HepG2 (cell line): Measurements from ENCODE around the gene CNR1. TPM values are rescaled to one million over a fixed set of nuclear protein-coding genes. Genes with fewer than 3 reads are reported as not detected.

Experiments used
- ATAC-seq: fragments of 200-7000 bp; cut with Tn5 transposase; 3 replicates; pipeline ENCODE4 v1.9.1; 2020; ENCODE audit warnings: mild to moderate bottlenecking, moderate library complexity
- BruUV-seq: library from RNA; stranded (reverse); fragments of 400-500 nt; replicated peaks from 2 replicates; lab custom pipeline; 2021; lab: Mats Ljungman, UMichigan
- CTCF ChIA-PET: fragments of 300-600 bp; formaldehyde crosslinking; extraction: SDS; loops from one replicate; lab custom pipeline; 2021; ENCODE audit warnings: low total read pairs, inconsistent platforms, low intra/inter-chr PET ratio; lab: Yijun Ruan, JAX
- POLR2A ChIA-PET: fragments of 350-600 bp; sonication (Branson Sonifier 250); formaldehyde crosslinking; loops from one replicate; lab custom pipeline; 2020; ENCODE audit warnings: antibody characterized with exemption, inconsistent platforms; lab: Yijun Ruan, JAX
- DNase-seq: peaks from one replicate; pipeline ENCODE4 v3.0.0-alpha.2; 2015; ENCODE audit warnings: low spot score
- FAIRE-seq: peaks from 3 replicates; lab custom pipeline; 2011; peaks lifted over from hg19 to GRCh38; lab: Jason Lieb, UNC
- H2AFZ ChIP-seq: one replicate; pipeline ENCODE4 v1.6.1; 2011; ENCODE audit warnings: low read length, inconsistent platforms
- H3K27ac ChIP-seq: fragments of 300-600 bp; 3 replicates; pipeline ENCODE4 v1.8.0; 2011; ENCODE audit warnings: mixed run types, mild to moderate bottlenecking, mixed read lengths, low read length, inconsistent platforms; ENCODE audit not compliant: insufficient read depth; ENCODE audit errors: extremely low read length
- H3K27me3 ChIP-seq, 2 experiments: fragments of 200-600 bp in 1 of 2; 2 replicates in 1 of 2; 3 replicates in 1 of 2; pipeline versions ENCODE4 v1.6.0 to v1.8.0; 2011; ENCODE audit warnings: low read length in 2 of 2, mild to moderate bottlenecking in 2 of 2, moderate library complexity in 2 of 2, inconsistent platforms in 1 of 2; ENCODE audit not compliant: insufficient read depth in 2 of 2, control insufficient read depth in 1 of 2
- H3K36me3 ChIP-seq, 2 experiments: fragments of 200-600 bp in 1 of 2; replicated peaks in 1 of 2; 2 replicates in 1 of 2; 3 replicates in 1 of 2; pipeline versions ENCODE4 v1.5.1 to v1.8.0; 2011; ENCODE audit warnings: low read length in 2 of 2, inconsistent platforms in 1 of 2; ENCODE audit not compliant: insufficient read depth in 2 of 2, control insufficient read depth in 1 of 2
- H3K4me1 ChIP-seq: 2 replicates; pipeline ENCODE4 v1.5.1; 2012; ENCODE audit warnings: low read length, inconsistent platforms; ENCODE audit not compliant: insufficient read depth
- H3K4me2 ChIP-seq: 2 replicates; pipeline ENCODE4 v1.6.0; 2011; ENCODE audit warnings: low read depth, low read length, inconsistent platforms
- H3K4me3 ChIP-seq, 3 experiments: fragments of 200-600 bp in 1 of 3; sonication (generic), shearing (Covaris generic) in 1 of 3; replicated peaks in 1 of 3; 2 replicates each; pipeline ENCODE4 v1.5.1; 2011 to 2016; ENCODE audit warnings: low read length in 3 of 3, inconsistent platforms in 2 of 3, low read depth in 2 of 3, mild to moderate bottlenecking in 2 of 3, control low read depth in 1 of 3, mixed read lengths in 1 of 3; ENCODE audit not compliant: insufficient read depth in 1 of 3
- H3K79me2 ChIP-seq: one replicate; pipeline ENCODE4 v1.6.1; 2011; ENCODE audit warnings: low read length, inconsistent platforms; ENCODE audit not compliant: insufficient read depth
- H3K9ac ChIP-seq: 2 replicates; pipeline ENCODE4 v1.6.0; 2011; ENCODE audit warnings: mild to moderate bottlenecking, low read depth, low read length, inconsistent platforms; ENCODE audit not compliant: insufficient read depth
- H3K9me3 ChIP-seq: 2 replicates; pipeline ENCODE4 v1.5.1; 2012; ENCODE audit warnings: mild to moderate bottlenecking, low read length
- H4K20me1 ChIP-seq: 2 replicates; pipeline ENCODE4 v1.6.0; 2011; ENCODE audit warnings: inconsistent platforms, mild to moderate bottlenecking, low read length, moderate library complexity; ENCODE audit not compliant: insufficient read depth
- DMAP1 ChIP-seq: IDR thresholded peaks from 2 replicates; pipeline ENCODE4 v1.6.1; 2016
- EP300 ChIP-seq, 3 experiments: sonication (generic) in 1 of 3; formaldehyde crosslinking in 1 of 3; IDR thresholded peaks; 2 replicates each; pipeline versions ENCODE4 v1.5.1 to v1.6.1; 2011 to 2020; ENCODE audit warnings: low read depth in 2 of 3, low read length in 2 of 3, borderline replicate concordance in 1 of 3, improper control_type of control experiment in 1 of 3, mild to moderate bottlenecking in 1 of 3, missing genetic modification reagents in 1 of 3, moderate library complexity in 1 of 3
- FLYWCH1 ChIP-seq: sonication (generic); formaldehyde crosslinking; IDR thresholded peaks from 2 replicates; pipeline ENCODE4 v1.8.1; 2023; ENCODE audit warnings: mild to moderate bottlenecking, missing genetic modification reagents
- FOXA3 ChIP-seq: IDR thresholded peaks from 2 replicates; pipeline ENCODE4 v1.6.1; 2016; ENCODE audit warnings: missing genetic modification reagents, missing compliant biosample characterization
- IKZF4 ChIP-seq: sonication (generic); formaldehyde crosslinking; IDR thresholded peaks from 2 replicates; pipeline ENCODE4 v1.5.1; 2020; ENCODE audit warnings: borderline replicate concordance, mild to moderate bottlenecking, low read depth, missing genetic modification reagents; ENCODE audit errors: not compliant biosample characterization
- MBD4 ChIP-seq: IDR thresholded peaks from 2 replicates; pipeline ENCODE4 v1.6.1; 2012; ENCODE audit warnings: low read length, inconsistent platforms, borderline replicate concordance
- MZF1 ChIP-seq: sonication (generic); formaldehyde crosslinking; IDR thresholded peaks from 2 replicates; pipeline ENCODE4 v1.8.1; 2023; ENCODE audit warnings: mild to moderate bottlenecking, missing genetic modification reagents, borderline replicate concordance
- NFIC ChIP-seq: IDR thresholded peaks from 2 replicates; pipeline ENCODE4 v1.6.1; 2012; ENCODE audit warnings: mild to moderate bottlenecking, low read length, inconsistent platforms
- NPAS2 ChIP-seq: sonication (generic); formaldehyde crosslinking; IDR thresholded peaks from 2 replicates; pipeline ENCODE4 v1.8.0; 2022; ENCODE audit warnings: mild to moderate bottlenecking, missing genetic modification reagents, borderline replicate concordance
- NR3C1 ChIP-seq: sonication (generic); formaldehyde crosslinking; IDR thresholded peaks from 2 replicates; pipeline ENCODE4 v1.4.0; 2020; ENCODE audit warnings: missing genetic modification reagents
- SAFB2 ChIP-seq: sonication (generic); formaldehyde crosslinking; IDR thresholded peaks from 2 replicates; pipeline ENCODE4 v1.5.1; 2020; ENCODE audit warnings: missing genetic modification reagents, low read depth, mild to moderate bottlenecking, borderline replicate concordance
- ZNF451 ChIP-seq: sonication (generic); formaldehyde crosslinking; IDR thresholded peaks from 2 replicates; pipeline ENCODE4 v1.5.0; 2020; ENCODE audit warnings: mild to moderate bottlenecking, missing genetic modification reagents
- ZNF468 ChIP-seq: sonication (generic); formaldehyde crosslinking; IDR thresholded peaks from 2 replicates; pipeline ENCODE4 v1.8.0; 2022; ENCODE audit warnings: mild to moderate bottlenecking, moderate library complexity, missing genetic modification reagents
- ZNF530 ChIP-seq: sonication (generic); formaldehyde crosslinking; IDR thresholded peaks from 2 replicates; pipeline ENCODE4 v1.5.0; 2020; ENCODE audit warnings: low read depth, mild to moderate bottlenecking, missing genetic modification reagents
- ZNF572 ChIP-seq: sonication (generic); formaldehyde crosslinking; IDR thresholded peaks from 2 replicates; pipeline ENCODE4 v1.5.1; 2020; ENCODE audit warnings: mild to moderate bottlenecking, missing genetic modification reagents
- ZNF749 ChIP-seq: sonication (generic); formaldehyde crosslinking; IDR thresholded peaks from 2 replicates; pipeline ENCODE4 v1.8.0; 2022; ENCODE audit warnings: mild to moderate bottlenecking, missing genetic modification reagents, moderate library complexity, borderline replicate concordance
- WGBS: methylation state at CpG from one replicate; pipeline ENCODE4 v1.1.6; 2017; ENCODE audit warnings: low lambda C conversion rate; 5-methylcytosine and 5-hydroxymethylcytosine counted together
- in situ Hi-C: cut with HindIII; loops from 2 replicates; pipeline ENCODE4 v1.10.0; 2017; ENCODE audit warnings: low pct_unique_long_range_greater_than_20kb; ENCODE audit not compliant: extremely low pct_ligation_motif_present
- intact Hi-C: fragments of 100-400 bp; cut with micrococcal nuclease; formaldehyde crosslinking; loops from one replicate; pipeline ENCODE4 v1.10.0; 2022; ENCODE audit not compliant: unreplicated experiment
- polyA plus RNA-seq, 8 experiments: library from polyadenylated mRNA; depleted of rRNA in 3 of 8; stranded (reverse) in 7 of 8; unstranded in 1 of 8; fragments of >200 nt; fragmentation: Illumina TruSeq in 4 of 8; extraction: Trizol in 4 of 8; gene quantifications; 2 replicates each; pipeline versions ENCODE4 v1.2.1 to v1.2.3, GENCODE V29; 2011 to 2016; ENCODE audit warnings: low read depth in 4 of 8, missing spikeins in 1 of 8, mixed read lengths in 1 of 8; ENCODE audit not compliant: insufficient read depth in 1 of 8
- total RNA-seq, 5 experiments: library from RNA; depleted of rRNA; stranded (reverse); fragments of >200 nt; fragmentation: Illumina TruSeq; extraction: Trizol; gene quantifications; 2 replicates each; pipeline ENCODE4 v1.2.3, GENCODE V29; 2016; ENCODE audit warnings: low read depth in 1 of 5
- TF ChIP-seq, protein P1 (sequence below): sonication (generic); formaldehyde crosslinking; IDR thresholded peaks from 2 replicates; pipeline ENCODE4 v1.9.0; 2021; ENCODE audit warnings: missing genetic modification reagents, borderline replicate concordance

Gene CNR1
- total and polyA plus RNA-seq, 2 of the 13 experiments (the other 11 are each of a cell fraction or from before 2014, with no cell fraction given): not detected

DNA sequence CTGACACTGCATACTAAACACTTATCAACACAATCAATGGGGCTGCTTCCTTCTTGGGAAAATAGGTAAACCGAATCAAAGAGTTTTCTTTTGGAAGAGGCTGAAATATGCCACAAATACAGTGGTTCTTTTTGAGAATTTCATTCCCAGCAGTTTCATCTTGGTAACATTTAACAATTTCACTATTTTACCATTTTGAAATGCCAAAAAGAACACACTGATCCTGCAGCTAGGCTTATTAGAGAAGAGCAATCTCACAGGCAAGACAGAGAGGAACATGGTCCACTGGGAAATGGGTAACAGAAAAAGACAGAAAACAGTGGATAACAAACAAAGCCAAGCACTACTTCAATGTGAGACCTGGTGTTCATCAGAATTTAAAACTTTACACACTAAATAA, 2.5 kb downstream of the CNR1 start:
- peaks cover 4% of the 10 kb centered on the region; the same call in 1 of the 2 replicates for H3K4me1 ChIP-seq
- in situ Hi-C loops: no loop called here
- ATAC-seq (no peak), FAIRE-seq (no peak), DNase-seq (no peak)
- H2AFZ ChIP-seq: no peak overlapping the region
- no peaks in the 10 kb centered on the region for H3K36me3 ChIP-seq
- no peak overlapping the region for H3K4me2 ChIP-seq
- no peaks in the 10 kb centered on the region for H3K79me2 ChIP-seq
- peaks cover 5 to 45% of the 10 kb centered on the region in 2 experiments; a peak in 4 of 5 replicates for H3K27me3 ChIP-seq
- ChIA-PET POLR2A (no interaction called here), CTCF (no interaction called here)
- H3K4me3 ChIP-seq: no peak overlapping the region
- H4K20me1 ChIP-seq: no peaks in the 10 kb centered on the region
- no peak overlapping the region for H3K9ac ChIP-seq
- BruUV-seq: no TSS peak
- H3K27ac ChIP-seq: no peak overlapping the region
- TF ChIP-seq IKZF4 (CRISPR knock-in tag) (no peak), SAFB2 (no peak), ZNF468 (CRISPR knock-in tag) (no peak), NPAS2 (CRISPR knock-in tag) (no peak), EP300 (IDR thresholded peaks at IDR 0.05; ENCODE audit: low read depth in 2 of 2, low read length in 2 of 2) (no peak), EP300 (CRISPR knock-in tag; IDR thresholded peaks at IDR 0.05; ENCODE audit: borderline replicate concordance) (no peak)
- TF ChIP-seq, protein P1, sequence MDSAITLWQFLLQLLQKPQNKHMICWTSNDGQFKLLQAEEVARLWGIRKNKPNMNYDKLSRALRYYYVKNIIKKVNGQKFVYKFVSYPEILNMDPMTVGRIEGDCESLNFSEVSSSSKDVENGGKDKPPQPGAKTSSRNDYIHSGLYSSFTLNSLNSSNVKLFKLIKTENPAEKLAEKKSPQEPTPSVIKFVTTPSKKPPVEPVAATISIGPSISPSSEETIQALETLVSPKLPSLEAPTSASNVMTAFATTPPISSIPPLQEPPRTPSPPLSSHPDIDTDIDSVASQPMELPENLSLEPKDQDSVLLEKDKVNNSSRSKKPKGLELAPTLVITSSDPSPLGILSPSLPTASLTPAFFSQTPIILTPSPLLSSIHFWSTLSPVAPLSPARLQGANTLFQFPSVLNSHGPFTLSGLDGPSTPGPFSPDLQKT (CRISPR knock-in tag): no peak
- TF ChIP-seq, all 625 proteins: peak for 0
- H3K9me3 ChIP-seq: no peaks in the 10 kb centered on the region
- intact Hi-C loops: no loop called here
- WGBS: 5% methylated on average over 1 of the region's 1 CpG

DNA sequence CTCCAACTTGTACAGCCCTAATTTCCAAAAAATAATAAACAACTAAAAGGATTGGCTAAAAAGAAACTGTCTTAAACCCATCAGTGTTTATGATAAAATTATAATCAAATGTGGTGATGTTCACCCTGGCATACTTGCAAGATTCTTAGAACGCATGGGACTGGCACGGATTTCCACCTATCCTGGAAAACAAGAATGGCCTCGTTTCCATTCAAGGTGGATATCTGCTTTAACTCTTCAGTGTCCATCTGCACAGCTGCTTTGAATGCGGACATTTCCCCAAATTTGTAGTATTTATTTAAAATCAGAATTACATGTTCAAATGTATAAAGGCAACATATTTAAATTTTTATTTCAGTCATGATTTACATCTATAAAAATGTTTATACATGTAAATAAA, 4.2 kb downstream of the CNR1 start:
- no peak for DNase-seq
- Histone ChIP-seq H3K79me2 (no peaks in the 10 kb centered on the region), H3K9me3 (no peaks in the 10 kb centered on the region), H3K4me3 (no peak overlapping the region), H2AFZ (no peak overlapping the region), H4K20me1 (no peaks in the 10 kb centered on the region), H3K4me1 (peaks cover 4% of the 10 kb centered on the region; the same call in 1 of the 2 replicates), H3K36me3 (no peaks in the 10 kb centered on the region), H3K9ac (no peak overlapping the region), H3K4me2 (no peak overlapping the region), H3K27me3 (peaks cover 2 to 29% of the 10 kb centered on the region in 2 experiments; a peak in 4 of 5 replicates), H3K27ac (no peak overlapping the region)
- CTCF ChIA-PET: no interaction called here
- no TSS peak for BruUV-seq
- 13% methylated on average over 4 of the region's 4 CpGs for WGBS
- FAIRE-seq: no peak
- in situ Hi-C loops: no loop called here
- no peak for ATAC-seq
- POLR2A ChIA-PET: no interaction called here
- intact Hi-C loops: no loop called here
- TF ChIP-seq ZNF749 (no peak), MZF1 (no peak), MBD4 (no peak), ZNF530 (CRISPR knock-in tag) (no peak), FOXA3 (CRISPR knock-in tag) (no peak), FLYWCH1 (CRISPR knock-in tag) (no peak), ZNF451 (CRISPR knock-in tag) (no peak), DMAP1 (CRISPR knock-in tag) (no peak), NR3C1 (no peak), ZNF572 (CRISPR knock-in tag) (no peak), NFIC (no peak)
